ENCODE measurements around the gene NR5A1. TPM values are rescaled to one million over a fixed set of nuclear protein-coding genes. Genes with fewer than 3 reads are reported as not detected.

NR5A1 gene
- total and polyA plus RNA-seq, 2 of the 13 experiments (the other 11 are each of a cell fraction or from before 2014, with no cell fraction given), result 28.9 to 44.7 TPM

- Histone ChIP-seq H3K79me2 (ENCODE audit: insufficient read depth, low read length) (peaks cover 4% of the 10 kb centered on the region), H3K27ac (ENCODE audit: extremely low read length, insufficient read depth, low read length) (no peak overlapping the region), H2AFZ (ENCODE audit: low read length) (no peak overlapping the region), H3K36me3 (replicated peaks in 1 of 2; ENCODE audit: control insufficient read depth in 1 of 2, insufficient read depth in 2 of 2, low read length in 2 of 2) (peaks cover 12 to 18% of the 10 kb centered on the region in 2 experiments), H3K27me3 (ENCODE audit: control insufficient read depth in 1 of 2, insufficient read depth in 2 of 2, low read length in 2 of 2) (no peaks in the 10 kb centered on the region; a peak in 1 of 5 replicates), H3K4me2 (ENCODE audit: low read depth, low read length) (no peak overlapping the region), H3K9ac (ENCODE audit: insufficient read depth, low read depth, low read length) (no peak overlapping the region), H3K9me3 (ENCODE audit: low read length) (no peaks in the 10 kb centered on the region), H3K4me1 (ENCODE audit: insufficient read depth, low read length) (peaks cover 35% of the 10 kb centered on the region), H3K4me3 (replicated peaks in 1 of 3; ENCODE audit: insufficient read depth in 1 of 3, low read depth in 2 of 3, low read length in 3 of 3) (no peak overlapping the region), H4K20me1 (ENCODE audit: insufficient read depth, low read length) (no peaks in the 10 kb centered on the region)
- no TSS peak for BruUV-seq (replicated peaks)
- ChIA-PET CTCF (ENCODE audit: low intra/inter-chr PET ratio, low total read pairs) (no interaction called here), POLR2A (no interaction called here)
- no peak for ATAC-seq
- in situ Hi-C loops (cut with HindIII; ENCODE audit: extremely low pct_ligation_motif_present, low pct_unique_long_range_greater_than_20kb), result no loop called here
- DNase-seq (ENCODE audit: low spot score), result no peak
- TF ChIP-seq DPF2 (CRISPR knock-in tag; IDR thresholded peaks at IDR 0.05; ENCODE audit: borderline replicate concordance, low read depth) (no peak), ZNF737 (CRISPR knock-in tag; IDR thresholded peaks at IDR 0.05; ENCODE audit: borderline replicate concordance) (no peak), ZNF431 (CRISPR knock-in tag; IDR thresholded peaks at IDR 0.05; ENCODE audit: borderline replicate concordance, low read depth) (no peak), HMGA1 (CRISPR knock-in tag; conservative IDR thresholded peaks at IDR 0.05) (no peak), ZNF646 (CRISPR knock-in tag; IDR thresholded peaks at IDR 0.05) (no peak), MYNN (CRISPR knock-in tag; IDR thresholded peaks at IDR 0.05; ENCODE audit: low read depth) (no peak), PHF20 (CRISPR knock-in tag; IDR thresholded peaks at IDR 0.05) (no peak), LCORL (IDR thresholded peaks at IDR 0.05) (no peak), LCORL (CRISPR knock-in tag; IDR thresholded peaks at IDR 0.05) (no peak), ZNF670 (CRISPR knock-in tag; IDR thresholded peaks at IDR 0.05; ENCODE audit: borderline replicate concordance) (no peak), SNRNP70 (IDR thresholded peaks at IDR 0.05; ENCODE audit: low read depth, low read length) (no peak), GMEB1 (CRISPR knock-in tag; IDR thresholded peaks at IDR 0.05; ENCODE audit: borderline replicate concordance) (no peak), ZNF556 (CRISPR knock-in tag; IDR thresholded peaks at IDR 0.05; ENCODE audit: borderline replicate concordance) (no peak), KAT8 (CRISPR knock-in tag; IDR thresholded peaks at IDR 0.05) (no peak)
- WGBS (ENCODE audit: low lambda C conversion rate), result 95% methylated on average over 3 of the region's 3 CpGs
- intact Hi-C loops (cut with micrococcal nuclease; ENCODE audit: unreplicated experiment), result no loop called here
- FAIRE-seq, result no peak
Measured at GRCh38 chr9:124555043-124555442, 47.8 kb upstream of the NR5A1 start.
